ENCODE measurements around the gene IL18RAP.

IL18RAP gene

GRCh38 chr2:102422910-102423309 lies at the start of gene IL18RAP:
Gene IL18RAP (plus strand): TSS chr2:102423160. CDS start chr2:102423278, 118 bp downstream.
- no peaks in the 10 kb centered on the region for H3K9me3 ChIP-seq (ENCODE audit: insufficient read depth, low read depth, low read length)
- H3K4me3 ChIP-seq (ENCODE audit: low read length) = no peak within 1 kb of the TSS
- H3K9ac ChIP-seq (ENCODE audit: low read depth, low read length) = no peak within 1 kb of the TSS
- no peaks in the 10 kb centered on the region; the same call in 1 of the 2 replicates for H3K27me3 ChIP-seq (ENCODE audit: insufficient read depth, low read length)
- no peaks in the 10 kb centered on the region for H3K36me3 ChIP-seq (ENCODE audit: insufficient read depth, low read depth, low read length)
- no peak within 1 kb of the TSS for H3K27ac ChIP-seq (ENCODE audit: low read length)
- H3K4me1 ChIP-seq (ENCODE audit: insufficient read depth, low read length) = no peaks in the 10 kb centered on the region

GRCh38 chr2:102376052-102376591 lies 46.8 kb upstream of the IL18RAP start:
- H3K9me3 ChIP-seq (ENCODE audit: insufficient read depth, low read depth, low read length) = peaks cover 24% of the 10 kb centered on the region
- H3K27ac ChIP-seq (ENCODE audit: low read length) = no peak overlapping the region
- H3K4me1 ChIP-seq (ENCODE audit: insufficient read depth, low read length) = no peaks in the 10 kb centered on the region

GRCh38 chr2:102383722-102384121 lies 39.2 kb upstream of the IL18RAP start:
- H3K27ac ChIP-seq (ENCODE audit: low read length) = no peak overlapping the region
- no peaks in the 10 kb centered on the region for H3K36me3 ChIP-seq (ENCODE audit: insufficient read depth, low read depth, low read length)
- peaks cover 29% of the 10 kb centered on the region for H3K9me3 ChIP-seq (ENCODE audit: insufficient read depth, low read depth, low read length)
- no peak overlapping the region for H3K4me3 ChIP-seq (ENCODE audit: low read length)
- H3K4me1 ChIP-seq (ENCODE audit: insufficient read depth, low read length) = no peaks in the 10 kb centered on the region
- no peaks in the 10 kb centered on the region for H3K27me3 ChIP-seq (ENCODE audit: insufficient read depth, low read length)
- no peak overlapping the region for H3K9ac ChIP-seq (ENCODE audit: low read depth, low read length)

More at GRCh38 chr2:102376052-102376591, 46.8 kb upstream of the IL18RAP start:
- Histone ChIP-seq H3K27me3 (ENCODE audit: insufficient read depth, low read length) (no peaks in the 10 kb centered on the region), H3K4me3 (ENCODE audit: low read length) (no peak overlapping the region), H3K9ac (ENCODE audit: low read depth, low read length) (no peak overlapping the region), H3K36me3 (ENCODE audit: insufficient read depth, low read depth, low read length) (no peaks in the 10 kb centered on the region)

- Histone ChIP-seq H3K27ac (ENCODE audit: low read length) (no peak overlapping the region), H3K9me3 (ENCODE audit: insufficient read depth, low read depth, low read length) (peaks cover 24% of the 10 kb centered on the region), H3K36me3 (ENCODE audit: insufficient read depth, low read depth, low read length) (no peaks in the 10 kb centered on the region), H3K9ac (ENCODE audit: low read depth, low read length) (no peak overlapping the region), H3K4me3 (ENCODE audit: low read length) (no peak overlapping the region), H3K27me3 (ENCODE audit: insufficient read depth, low read length) (no peaks in the 10 kb centered on the region), H3K4me1 (ENCODE audit: insufficient read depth, low read length) (no peaks in the 10 kb centered on the region)
Measured at GRCh38 chr2:102385522-102385921, 37.4 kb upstream of the IL18RAP start.

- no peak overlapping the region for H3K9ac ChIP-seq (ENCODE audit: low read depth, low read length)
- H3K27me3 ChIP-seq (ENCODE audit: insufficient read depth, low read length) = no peaks in the 10 kb centered on the region
- H3K9me3 ChIP-seq (ENCODE audit: insufficient read depth, low read depth, low read length) = peaks cover 24% of the 10 kb centered on the region
- no peak overlapping the region for H3K4me3 ChIP-seq (ENCODE audit: low read length)
- H3K4me1 ChIP-seq (ENCODE audit: insufficient read depth, low read length) = no peaks in the 10 kb centered on the region
- no peak overlapping the region for H3K27ac ChIP-seq (ENCODE audit: low read length)
- H3K36me3 ChIP-seq (ENCODE audit: insufficient read depth, low read depth, low read length) = no peaks in the 10 kb centered on the region
Measured at GRCh38 chr2:102386004-102386403, 37.0 kb upstream of the IL18RAP start.

GRCh38 chr2:102386867-102387541 lies 36.0 kb upstream of the IL18RAP start:
- Histone ChIP-seq H3K36me3 (ENCODE audit: insufficient read depth, low read depth, low read length) (no peaks in the 10 kb centered on the region), H3K27me3 (ENCODE audit: insufficient read depth, low read length) (no peaks in the 10 kb centered on the region), H3K9me3 (ENCODE audit: insufficient read depth, low read depth, low read length) (peaks cover 24% of the 10 kb centered on the region), H3K4me1 (ENCODE audit: insufficient read depth, low read length) (no peaks in the 10 kb centered on the region), H3K4me3 (ENCODE audit: low read length) (no peak overlapping the region), H3K9ac (ENCODE audit: low read depth, low read length) (no peak overlapping the region), H3K27ac (ENCODE audit: low read length) (no peak overlapping the region)

- Histone ChIP-seq H3K4me1 (ENCODE audit: insufficient read depth, low read length) (no peaks in the 10 kb centered on the region), H3K9me3 (ENCODE audit: insufficient read depth, low read depth, low read length) (peaks cover 17% of the 10 kb centered on the region), H3K36me3 (ENCODE audit: insufficient read depth, low read depth, low read length) (no peaks in the 10 kb centered on the region), H3K27ac (ENCODE audit: low read length) (no peak overlapping the region), H3K9ac (ENCODE audit: low read depth, low read length) (no peak overlapping the region), H3K27me3 (ENCODE audit: insufficient read depth, low read length) (no peaks in the 10 kb centered on the region), H3K4me3 (ENCODE audit: low read length) (no peak overlapping the region)
Measured at GRCh38 chr2:102387763-102388546, 35.0 kb upstream of the IL18RAP start.

GRCh38 chr2:102391565-102391964 lies 31.4 kb upstream of the IL18RAP start:
- H3K27ac ChIP-seq (ENCODE audit: low read length) = no peak overlapping the region
- no peaks in the 10 kb centered on the region for H3K36me3 ChIP-seq (ENCODE audit: insufficient read depth, low read depth, low read length)
- H3K9me3 ChIP-seq (ENCODE audit: insufficient read depth, low read depth, low read length) = no peaks in the 10 kb centered on the region
- no peak overlapping the region for H3K9ac ChIP-seq (ENCODE audit: low read depth, low read length)
- no peaks in the 10 kb centered on the region for H3K27me3 ChIP-seq (ENCODE audit: insufficient read depth, low read length)
- H3K4me1 ChIP-seq (ENCODE audit: insufficient read depth, low read length) = no peaks in the 10 kb centered on the region
- no peak overlapping the region for H3K4me3 ChIP-seq (ENCODE audit: low read length)

GRCh38 chr2:102392096-102392495 lies 30.9 kb upstream of the IL18RAP start:
- H3K9me3 ChIP-seq (ENCODE audit: insufficient read depth, low read depth, low read length) = no peaks in the 10 kb centered on the region
- H3K27ac ChIP-seq (ENCODE audit: low read length) = no peak overlapping the region
- no peaks in the 10 kb centered on the region for H3K27me3 ChIP-seq (ENCODE audit: insufficient read depth, low read length)
- no peaks in the 10 kb centered on the region for H3K4me1 ChIP-seq (ENCODE audit: insufficient read depth, low read length)
- no peak overlapping the region for H3K9ac ChIP-seq (ENCODE audit: low read depth, low read length)
- no peak overlapping the region for H3K4me3 ChIP-seq (ENCODE audit: low read length)
- H3K36me3 ChIP-seq (ENCODE audit: insufficient read depth, low read depth, low read length) = no peaks in the 10 kb centered on the region

GRCh38 chr2:102392942-102393341 lies 30.0 kb upstream of the IL18RAP start:
- Histone ChIP-seq H3K27me3 (ENCODE audit: insufficient read depth, low read length) (no peaks in the 10 kb centered on the region), H3K4me1 (ENCODE audit: insufficient read depth, low read length) (no peaks in the 10 kb centered on the region), H3K9ac (ENCODE audit: low read depth, low read length) (no peak overlapping the region), H3K36me3 (ENCODE audit: insufficient read depth, low read depth, low read length) (no peaks in the 10 kb centered on the region), H3K27ac (ENCODE audit: low read length) (no peak overlapping the region), H3K4me3 (ENCODE audit: low read length) (no peak overlapping the region), H3K9me3 (ENCODE audit: insufficient read depth, low read depth, low read length) (no peaks in the 10 kb centered on the region)

GRCh38 chr2:102396012-102396411 lies 26.9 kb upstream of the IL18RAP start:
- Histone ChIP-seq H3K27me3 (ENCODE audit: insufficient read depth, low read length) (no peaks in the 10 kb centered on the region), H3K27ac (ENCODE audit: low read length) (no peak overlapping the region), H3K4me1 (ENCODE audit: insufficient read depth, low read length) (no peaks in the 10 kb centered on the region), H3K9ac (ENCODE audit: low read depth, low read length) (no peak overlapping the region), H3K9me3 (ENCODE audit: insufficient read depth, low read depth, low read length) (no peaks in the 10 kb centered on the region), H3K4me3 (ENCODE audit: low read length) (no peak overlapping the region), H3K36me3 (ENCODE audit: insufficient read depth, low read depth, low read length) (no peaks in the 10 kb centered on the region)

- H3K4me3 ChIP-seq (ENCODE audit: low read length) = no peak overlapping the region
- H3K4me1 ChIP-seq (ENCODE audit: insufficient read depth, low read length) = no peaks in the 10 kb centered on the region
- H3K27me3 ChIP-seq (ENCODE audit: insufficient read depth, low read length) = no peaks in the 10 kb centered on the region
- no peaks in the 10 kb centered on the region for H3K9me3 ChIP-seq (ENCODE audit: insufficient read depth, low read depth, low read length)
- no peak overlapping the region for H3K27ac ChIP-seq (ENCODE audit: low read length)
- no peaks in the 10 kb centered on the region for H3K36me3 ChIP-seq (ENCODE audit: insufficient read depth, low read depth, low read length)
- H3K9ac ChIP-seq (ENCODE audit: low read depth, low read length) = no peak overlapping the region
Measured at GRCh38 chr2:102397209-102397608, 25.8 kb upstream of the IL18RAP start.
